Activated T-helper 1 cell treated with Interleukin-2 at 50 U/mL for 16 hours (primary cell): Measurements from ENCODE around the gene UBXN7.
"Not testable (repeated sequence)": the region's sequence is repeated elsewhere in the genome, so short reads cannot be mapped to it uniquely, and the experiment has no call there.

Experiments
- DNase-seq: peaks from one replicate; pipeline ENCODE4 v3.0.0-alpha.2; 2020; ENCODE audit warnings: low read depth

Gene UBXN7

DNA sequence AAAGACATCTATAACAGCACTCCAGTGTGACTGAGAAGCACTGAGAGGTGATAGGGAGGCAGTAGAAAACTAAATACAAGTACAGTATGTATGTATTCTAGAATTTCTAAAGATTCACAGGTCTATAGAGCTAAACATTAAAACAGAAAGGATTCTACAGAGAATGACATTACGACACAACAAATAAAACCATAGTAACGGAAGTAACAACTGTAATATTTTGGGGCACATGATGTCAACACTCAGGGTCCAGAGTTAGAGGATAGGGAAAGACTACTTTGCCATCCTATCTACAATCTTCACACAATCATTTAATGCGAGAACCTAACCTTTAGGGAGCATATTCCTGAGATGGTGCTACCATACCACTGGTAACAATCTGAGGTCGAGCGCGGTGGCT, 13.6 kb downstream of the UBXN7 start:
- no peak for DNase-seq

DNA sequence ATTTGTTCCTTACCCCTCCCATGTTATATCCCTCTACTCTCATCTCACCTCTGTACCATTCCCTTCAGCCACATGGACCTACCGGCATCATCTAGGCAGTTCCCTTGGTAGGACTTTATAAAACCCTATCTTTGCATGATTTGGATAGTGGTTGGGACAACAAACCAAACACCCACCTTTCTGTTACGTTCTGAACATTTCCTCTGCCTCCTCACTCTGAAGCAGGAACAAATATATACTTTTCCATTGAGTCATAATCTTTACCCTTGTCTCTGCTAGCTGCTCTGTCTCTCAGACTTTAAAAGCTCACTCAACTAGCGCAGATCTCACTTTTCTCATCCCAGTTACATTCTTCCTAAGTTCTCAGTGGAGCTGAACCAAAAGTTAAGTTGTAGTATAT, 17.8 kb downstream of the UBXN7 start:
- no peak for DNase-seq

DNA sequence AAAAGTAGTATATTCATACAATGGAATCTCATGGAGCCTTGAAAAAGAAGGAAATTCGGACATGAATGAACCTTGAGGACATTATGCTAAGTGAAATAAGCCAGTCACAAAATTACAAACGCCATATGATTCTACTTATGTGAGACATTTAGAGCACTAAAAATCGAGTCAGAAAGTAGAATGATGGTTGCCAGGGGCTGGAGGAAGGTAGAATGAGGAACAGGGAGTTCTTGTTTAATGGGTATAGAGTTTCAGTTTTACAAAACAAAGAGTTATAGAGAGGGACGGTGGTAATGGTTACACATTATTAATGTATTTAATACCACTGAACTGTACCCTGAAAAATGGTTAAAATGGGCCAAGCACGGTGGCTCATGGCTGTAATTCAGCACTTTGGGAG, 19.5 kb downstream of the UBXN7 start:
- no peak for DNase-seq

DNA sequence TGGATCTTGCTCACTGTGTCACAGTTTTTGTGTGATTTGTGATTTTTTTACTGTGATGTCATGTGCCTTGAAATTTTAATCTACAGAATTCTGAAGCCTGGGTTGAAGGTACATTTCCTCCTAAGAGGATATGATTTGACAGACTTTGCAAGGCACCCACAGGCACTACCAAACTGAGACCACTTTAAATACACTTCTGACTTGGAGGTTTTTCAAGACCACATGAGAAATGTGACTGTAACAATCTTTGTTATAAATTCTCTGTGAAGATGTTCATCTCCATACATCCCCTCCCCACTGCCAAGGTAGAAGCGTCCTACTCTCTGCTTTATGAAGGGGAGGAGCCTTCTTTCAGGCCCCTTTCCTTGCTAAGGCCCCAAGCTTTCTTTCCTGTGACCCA, 22.8 kb downstream of the UBXN7 start:
- no peak for DNase-seq

DNA sequence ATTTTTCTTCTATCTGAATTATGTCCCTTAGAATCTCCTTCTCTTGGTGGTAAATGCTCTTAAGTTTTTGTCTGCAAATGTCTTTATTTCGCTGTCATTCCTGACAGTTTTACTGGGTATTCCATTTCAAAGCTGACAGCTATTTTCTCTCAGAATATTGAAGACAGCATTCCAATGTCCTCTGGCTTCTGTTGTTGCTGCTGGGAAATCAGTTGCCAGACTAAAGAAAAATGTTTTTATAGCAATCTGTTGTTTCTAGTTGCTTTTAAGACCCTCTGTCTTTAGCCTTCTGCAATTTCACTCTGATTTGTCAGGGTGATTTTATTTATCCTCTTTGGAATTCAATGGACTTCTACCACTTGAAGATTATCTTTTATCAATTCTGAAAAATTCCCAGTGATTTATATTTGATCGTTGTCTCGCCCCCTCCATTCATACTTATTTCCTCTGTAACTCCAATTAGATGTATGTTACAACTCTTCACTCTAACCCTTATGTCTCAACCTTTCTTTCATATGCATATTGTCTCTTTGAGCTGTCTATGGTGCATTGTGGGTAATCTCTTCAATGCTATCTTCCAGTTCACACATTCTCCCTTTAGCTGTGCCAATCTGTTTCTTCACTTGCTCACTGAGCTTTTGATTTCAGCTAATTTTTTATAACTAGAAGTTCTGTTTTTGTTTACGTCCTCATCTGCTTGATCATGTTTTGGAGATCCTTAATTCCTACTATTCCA, 23.5 kb downstream of the UBXN7 start:
- DNase-seq = no peak

DNA sequence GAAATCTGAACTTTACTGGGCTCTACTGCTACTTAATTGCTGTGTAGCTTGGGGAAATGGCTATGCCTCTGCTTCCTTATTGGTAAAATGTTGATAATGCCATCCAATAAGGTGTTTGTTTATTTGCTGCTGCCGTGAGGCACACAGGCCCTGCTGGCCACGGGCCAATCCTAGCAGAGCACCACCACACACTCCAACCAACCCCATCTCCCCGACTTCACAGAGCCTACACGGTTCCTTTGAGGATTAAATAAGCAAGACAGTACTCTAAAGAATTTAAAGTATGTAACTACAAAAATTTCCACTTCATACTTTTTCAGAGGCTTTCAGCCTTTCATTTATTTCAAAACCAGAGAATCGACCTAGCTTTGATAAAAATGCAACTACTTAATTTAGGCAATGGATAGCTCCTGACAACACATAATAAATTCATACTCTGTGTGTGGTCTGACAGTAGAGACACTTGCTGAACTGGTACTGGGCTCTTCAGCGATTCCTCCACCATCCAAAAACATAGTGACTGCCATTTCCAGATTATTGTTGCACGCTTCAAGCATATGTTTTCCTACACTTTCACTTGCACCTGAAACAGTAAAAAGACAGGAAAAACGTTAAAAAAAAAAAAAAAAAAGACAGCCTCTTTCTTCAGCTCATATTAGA, 25.3 kb downstream of the UBXN7 start:
- no peak for DNase-seq

DNA sequence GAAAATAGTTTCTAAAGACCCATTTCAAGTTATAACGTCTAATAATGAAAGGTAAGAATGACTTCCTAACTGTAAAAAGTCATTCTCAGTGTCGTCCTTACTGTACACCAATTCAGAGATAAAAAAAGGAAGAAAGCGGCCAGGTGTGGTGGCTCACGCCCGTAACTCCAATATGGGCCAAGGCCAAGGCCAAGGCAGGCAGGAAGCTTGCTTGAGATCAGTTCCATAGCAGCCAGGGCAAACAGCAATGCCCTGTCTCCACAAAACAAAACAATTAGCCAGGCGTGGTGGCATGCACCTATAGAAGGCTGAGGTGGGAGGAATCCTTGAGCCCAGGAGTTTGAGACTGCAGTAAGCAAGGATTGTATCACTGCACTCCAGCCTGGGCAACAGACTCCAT, 31.9 kb downstream of the UBXN7 start:
- no peak for DNase-seq

DNA sequence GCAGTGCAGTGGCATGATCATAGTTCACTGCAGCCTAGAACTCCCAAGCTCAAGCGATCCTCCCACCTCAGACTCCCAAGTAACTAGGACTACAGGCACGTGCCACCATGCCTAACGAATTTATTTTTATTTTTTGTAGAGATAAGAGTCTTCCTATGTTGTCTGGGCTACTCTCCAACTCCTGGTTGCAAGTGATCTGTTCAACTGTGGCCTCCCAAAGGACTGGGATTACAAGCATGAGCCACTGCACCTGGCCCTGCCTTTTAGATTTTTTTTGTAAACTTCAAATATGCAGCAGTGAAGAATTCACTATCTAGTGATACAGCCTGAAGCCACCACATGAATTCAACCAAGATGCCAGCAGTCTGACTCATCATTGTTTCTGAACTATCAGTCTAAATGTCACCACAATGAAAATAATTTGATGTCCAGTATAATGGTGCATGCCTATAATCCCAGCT, 32.7 kb downstream of the UBXN7 start:
- no peak for DNase-seq

DNA sequence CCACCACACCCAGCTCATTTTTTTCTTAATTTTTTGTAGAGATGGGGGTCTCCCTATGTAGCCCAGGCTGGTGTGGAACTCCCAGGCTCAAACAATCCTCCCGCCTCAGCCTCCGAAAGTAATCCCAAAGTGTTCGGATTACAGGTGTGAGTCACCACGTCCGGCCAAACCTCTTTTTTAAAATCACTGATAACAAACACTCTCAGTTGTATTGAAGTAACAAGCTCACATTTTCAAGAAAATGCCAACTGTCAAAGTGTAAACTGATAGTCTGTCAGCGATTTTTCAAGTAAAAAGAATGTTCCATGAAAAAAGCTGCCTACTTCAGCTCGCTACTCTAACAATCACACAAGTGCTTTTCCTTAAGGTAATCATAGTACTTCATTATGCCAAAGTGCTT, 33.4 kb downstream of the UBXN7 start:
- no peak for DNase-seq

DNA sequence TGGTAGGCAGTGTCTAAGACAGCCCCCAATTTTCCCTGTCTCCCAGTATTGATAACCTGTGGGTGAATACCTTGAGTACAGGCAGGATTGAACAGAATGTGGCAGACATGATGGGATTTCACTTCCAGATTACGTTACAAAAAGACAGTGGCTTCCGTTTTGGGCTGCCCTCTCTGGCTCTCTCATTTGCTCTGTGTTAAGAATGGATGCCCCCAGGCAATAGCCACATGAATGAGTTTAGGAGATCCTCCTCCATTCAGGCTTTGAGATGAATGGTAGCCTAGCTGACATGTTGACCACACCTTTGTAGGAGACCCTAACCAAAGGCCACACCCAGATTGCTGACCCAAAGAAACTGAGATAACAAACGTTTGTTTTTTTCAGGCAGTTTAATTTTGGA, 34.3 kb downstream of the UBXN7 start:
- no peak for DNase-seq

DNA sequence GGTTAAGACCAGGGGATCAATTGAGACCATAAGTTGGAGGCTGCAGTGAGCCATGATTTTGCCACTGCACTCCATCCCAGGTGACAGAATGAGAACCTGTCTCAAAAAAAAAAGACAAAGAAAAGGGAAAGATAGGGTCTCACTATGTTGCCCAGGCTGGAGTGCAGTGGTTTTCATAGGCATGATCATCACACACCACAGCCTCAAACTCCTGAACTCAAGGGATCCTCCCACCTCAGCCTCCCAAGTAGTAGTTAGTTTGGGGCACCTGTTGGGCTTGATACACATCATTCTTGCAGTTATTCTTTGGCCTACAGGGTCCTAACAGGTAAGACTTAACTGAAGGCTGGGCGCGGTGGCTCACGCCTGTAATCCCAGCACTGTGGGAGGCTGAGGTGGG, 42.1 kb downstream of the UBXN7 start:
- DNase-seq = no peak

DNA sequence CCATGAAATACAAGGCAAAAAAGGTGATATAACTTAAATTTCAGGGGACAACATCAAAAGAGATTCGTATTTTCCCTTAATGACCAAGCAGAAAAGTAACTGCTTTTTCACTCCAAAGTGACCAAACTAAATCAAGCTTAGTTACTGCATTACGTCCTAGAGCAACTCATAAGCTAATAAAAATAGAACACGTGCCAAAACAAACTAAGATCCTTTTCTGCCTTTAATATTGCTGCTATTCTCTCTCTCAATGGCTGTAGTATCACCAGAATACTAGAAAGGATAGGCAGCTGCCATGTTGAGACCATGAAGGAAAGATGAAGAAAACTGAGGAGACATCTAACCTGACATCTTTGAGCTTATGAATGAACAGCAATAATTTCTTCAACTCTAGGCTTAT, 43.3 kb downstream of the UBXN7 start:
- no peak for DNase-seq

DNA sequence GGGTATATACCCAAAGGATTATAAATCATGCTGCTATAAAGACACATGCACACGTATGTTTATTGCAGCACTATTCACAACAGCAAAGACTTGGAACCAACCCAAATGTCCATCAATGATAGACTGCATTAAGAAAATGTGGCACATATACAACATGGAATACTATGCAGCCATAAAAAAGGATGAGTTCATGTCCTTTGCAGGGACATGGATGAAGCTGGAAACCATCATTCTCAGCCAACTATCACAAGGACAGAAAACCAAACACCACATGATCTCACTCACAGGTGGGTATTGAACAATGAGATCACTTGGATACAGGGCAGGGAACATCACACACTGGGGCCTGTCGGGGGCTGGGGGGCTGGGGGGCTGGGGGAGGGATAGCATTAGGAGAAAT, 44.3 kb downstream of the UBXN7 start:
- DNase-seq = not testable (repeated sequence)

DNA sequence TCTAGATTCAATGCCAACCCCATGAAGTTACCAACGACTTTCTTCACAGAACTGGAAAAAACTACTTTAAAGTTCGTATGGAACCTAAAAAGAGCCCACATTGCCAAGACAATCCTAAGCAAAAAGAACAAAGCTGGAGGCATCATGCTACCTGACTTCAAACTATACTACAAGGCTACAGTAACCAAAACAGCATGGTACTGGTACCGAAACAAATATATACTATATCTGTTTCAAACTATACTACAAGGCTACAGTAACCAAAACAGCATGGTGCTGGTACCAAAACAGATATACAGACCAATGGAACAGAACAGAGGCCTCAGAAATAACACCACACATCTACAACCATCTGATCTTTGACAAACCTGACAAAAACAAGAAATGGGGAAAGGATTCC, 45.4 kb downstream of the UBXN7 start:
- not testable (repeated sequence) for DNase-seq

DNA sequence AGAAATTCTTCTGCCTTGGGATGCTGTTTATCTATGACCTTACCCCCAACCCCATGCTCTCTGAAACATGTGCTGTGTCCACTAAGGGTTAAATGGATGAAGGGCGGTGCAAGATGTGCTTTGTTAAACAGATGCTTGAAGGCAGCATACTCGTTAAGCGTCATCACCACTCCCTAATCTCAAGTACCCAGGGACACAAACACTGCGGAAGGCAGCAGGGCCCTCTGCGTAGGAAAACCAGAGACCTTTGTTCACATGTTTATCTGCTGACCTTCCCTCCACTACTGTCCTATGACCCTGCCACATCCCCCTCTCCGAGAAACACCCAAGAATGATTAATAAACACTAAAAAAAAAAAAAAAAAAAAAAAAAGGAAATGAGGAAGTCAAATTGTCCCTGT, 46.2 kb downstream of the UBXN7 start:
- not testable (repeated sequence) for DNase-seq

DNA sequence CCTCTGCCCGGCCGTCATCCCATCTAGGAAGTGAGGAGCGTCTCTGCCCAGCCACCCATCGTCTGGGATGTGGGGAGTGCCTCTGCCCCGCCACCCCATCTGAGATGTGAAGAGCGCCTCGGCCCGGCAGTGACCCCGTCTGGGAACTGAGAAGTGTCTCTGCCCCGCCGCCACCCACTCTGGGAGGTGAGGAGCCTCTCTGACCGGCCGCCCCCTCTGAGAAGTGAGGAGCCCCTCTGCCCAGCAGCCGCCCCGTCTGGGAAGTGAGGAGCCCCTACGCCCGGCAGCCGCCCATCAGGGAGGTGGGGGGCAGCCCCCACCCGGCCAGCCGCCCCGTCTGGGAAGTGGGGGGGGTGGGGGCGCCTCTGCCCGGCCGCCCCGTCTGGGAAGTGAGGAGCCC, 46.8 kb downstream of the UBXN7 start:
- not testable (repeated sequence) for DNase-seq

DNA sequence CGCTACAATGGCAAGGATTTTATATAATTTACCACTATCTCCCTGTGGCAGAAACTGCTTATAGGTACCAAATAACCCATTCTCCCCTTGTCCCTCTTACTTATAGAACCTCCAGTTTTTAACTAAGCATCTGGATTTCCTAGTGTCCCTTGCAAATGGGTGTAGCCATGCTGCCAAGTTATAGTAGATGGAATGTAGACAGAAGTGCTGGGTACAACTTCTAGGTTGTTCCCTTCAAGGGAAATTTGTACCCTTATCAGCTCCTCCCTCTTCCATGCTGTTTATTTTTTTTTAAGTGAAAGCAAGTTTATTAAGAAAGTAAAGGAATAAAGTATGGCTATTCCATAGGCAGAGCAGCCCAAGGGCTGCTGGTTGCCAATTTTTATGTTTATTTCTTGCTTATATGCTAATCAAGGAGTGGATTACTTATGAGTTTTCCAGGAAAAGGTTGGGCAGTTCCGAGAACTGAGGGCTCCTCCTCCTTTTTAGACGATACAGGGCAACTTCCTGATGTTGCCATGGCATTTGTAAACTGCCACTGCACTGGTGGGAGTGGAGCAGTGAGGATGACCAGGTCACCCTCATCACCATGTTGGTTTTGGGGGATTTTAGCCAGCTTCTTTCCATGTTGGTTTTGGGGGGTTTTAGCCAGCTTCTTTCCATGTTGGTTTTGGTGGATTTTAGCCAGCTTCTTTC, 53.9 kb downstream of the UBXN7 start:
- no peak for DNase-seq

DNA sequence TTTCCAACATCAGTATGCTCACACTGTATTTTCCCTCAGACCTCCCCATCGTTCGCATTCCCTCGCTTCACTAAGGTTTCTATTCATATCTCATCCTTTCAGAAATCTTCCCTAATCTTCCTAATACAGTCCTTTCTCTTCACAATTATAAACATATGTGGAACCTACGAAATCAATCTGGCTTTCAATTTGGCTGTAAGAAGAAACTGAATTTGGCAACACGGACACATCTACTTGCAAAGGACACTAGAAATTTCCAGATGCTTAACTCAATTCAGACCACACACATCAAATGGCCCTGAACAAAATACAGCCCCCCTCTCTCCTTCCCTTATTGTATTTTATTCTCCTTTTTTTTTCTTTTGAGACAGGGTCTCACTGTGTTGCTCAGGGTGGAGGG, 54.9 kb downstream of the UBXN7 start:
- DNase-seq = no peak

DNA sequence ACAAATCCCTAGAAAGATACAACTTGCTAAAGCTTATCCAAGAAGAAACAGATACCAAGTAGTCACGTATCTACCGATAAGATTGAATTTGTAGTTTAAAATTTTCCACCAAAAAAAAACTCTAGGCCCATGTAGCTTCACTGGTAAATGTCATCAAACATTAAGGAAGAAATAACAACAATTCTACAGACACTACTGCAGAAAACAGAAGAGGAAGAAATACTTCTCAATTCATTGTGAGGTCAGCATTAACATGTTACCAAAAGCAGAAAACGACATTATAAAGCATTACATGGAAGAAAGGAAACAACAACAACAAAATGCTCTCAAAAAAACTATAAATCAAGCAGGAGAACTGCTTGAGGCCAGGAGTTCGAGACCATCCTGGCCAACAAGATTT, 66.5 kb downstream of the UBXN7 start:
- DNase-seq = no peak

DNA sequence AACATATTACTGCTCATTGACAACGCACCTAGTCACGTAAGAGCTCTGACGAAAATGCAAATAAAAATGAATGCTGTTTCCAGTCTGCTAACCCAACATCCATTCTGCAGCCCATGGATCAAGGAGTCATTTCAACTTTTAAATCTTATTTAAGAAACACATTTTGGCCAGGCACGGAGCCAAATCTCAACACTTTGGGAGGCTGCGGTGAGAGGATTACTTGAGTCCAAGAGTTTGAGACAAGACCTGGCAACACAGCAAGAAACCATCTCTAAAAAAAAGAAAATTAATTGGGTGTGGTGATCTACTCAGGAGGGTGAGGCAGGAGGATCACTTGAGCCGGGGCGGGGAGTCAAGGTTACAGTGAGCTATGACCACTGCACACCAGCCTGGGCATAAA, 71.6 kb downstream of the UBXN7 start:
- DNase-seq = no peak

DNA sequence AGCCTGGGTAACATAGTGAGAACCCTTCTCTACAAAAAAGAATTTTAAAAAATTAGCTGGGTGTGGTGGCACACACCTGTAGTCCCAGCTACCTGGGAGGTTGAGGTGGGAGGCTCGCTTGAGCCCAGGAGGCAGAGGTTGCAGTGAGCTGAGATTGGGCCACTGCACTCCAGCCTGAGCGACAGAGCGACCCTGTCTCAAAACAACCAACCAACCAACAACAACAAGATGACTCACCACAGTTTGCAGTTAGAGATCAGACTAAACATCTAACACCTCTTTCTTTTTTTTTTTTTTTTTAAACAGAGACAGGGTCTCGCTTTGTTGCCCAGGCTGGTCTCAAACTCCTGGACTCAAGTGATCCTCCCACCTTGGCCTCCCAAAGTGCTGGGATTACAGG, 73.7 kb downstream of the UBXN7 start:
- not testable (repeated sequence) for DNase-seq

DNA sequence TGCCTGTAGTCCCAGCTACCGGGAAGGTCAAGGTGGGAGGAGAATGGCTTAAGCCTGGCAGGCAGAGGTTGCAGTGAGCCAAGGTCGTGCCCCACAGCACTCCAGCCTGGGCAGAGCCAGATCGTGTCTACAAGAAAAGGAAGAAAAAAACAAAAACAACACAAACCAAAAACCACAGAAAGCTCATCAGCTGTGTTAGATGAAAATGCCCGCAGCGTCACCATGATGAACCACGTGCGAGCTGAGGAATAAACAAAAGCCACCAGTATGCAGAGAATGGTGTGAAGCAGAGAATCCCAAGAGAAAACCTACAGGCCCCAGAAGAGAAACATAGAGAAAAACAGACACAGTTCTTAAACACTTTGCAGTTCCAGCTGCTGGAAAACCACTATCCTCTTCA, 74.3 kb downstream of the UBXN7 start:
- DNase-seq = no peak

DNA sequence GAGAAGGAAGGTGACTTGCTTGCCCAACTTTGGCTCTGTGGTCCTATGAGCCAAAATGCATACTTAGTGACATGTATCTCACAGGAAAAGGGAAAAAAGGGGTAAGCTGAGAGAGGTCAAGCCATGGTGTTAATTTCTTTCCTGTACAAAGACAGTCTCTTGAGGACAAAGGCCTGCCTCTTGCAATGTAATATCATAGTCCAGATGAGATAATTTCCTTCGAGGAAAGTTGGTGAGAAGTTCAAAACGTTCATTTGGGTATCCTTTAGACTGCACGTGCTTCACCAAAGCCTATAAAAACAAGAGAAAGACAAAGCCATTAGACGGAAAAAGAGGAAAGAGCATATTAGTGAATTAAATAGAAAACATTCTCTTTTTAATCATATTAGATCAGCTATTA, 75.7 kb downstream of the UBXN7 start:
- DNase-seq = no peak
